Ishikawa (cell line): ENCODE measurements around the gene CHCHD6.

ENCODE experiments used
- CEBPB ChIP-seq: IDR thresholded peaks from 2 replicates; pipeline ENCODE4 v1.6.1; 2012
- CREB1 ChIP-seq: IDR thresholded peaks from 2 replicates; pipeline ENCODE4 v1.6.1; 2012; ENCODE audit warnings: low read depth
- EGR1 ChIP-seq: IDR thresholded peaks from 2 replicates; pipeline ENCODE4 v1.6.1; 2012
- EP300 ChIP-seq: IDR thresholded peaks from 2 replicates; pipeline ENCODE4 v1.6.1; 2012; ENCODE audit warnings: borderline replicate concordance
- FOXM1 ChIP-seq: IDR thresholded peaks from 2 replicates; pipeline ENCODE4 v1.6.1; 2012; ENCODE audit warnings: low read depth, borderline replicate concordance
- NFIC ChIP-seq: IDR thresholded peaks from 2 replicates; pipeline ENCODE4 v1.6.1; 2012
- RAD21 ChIP-seq: IDR thresholded peaks from 2 replicates; pipeline ENCODE4 v1.6.1; 2012; ENCODE audit warnings: low read depth
- TAF1 ChIP-seq: IDR thresholded peaks from 2 replicates; pipeline ENCODE4 v1.6.1; 2012; ENCODE audit warnings: low read depth, mild to moderate bottlenecking
- TCF12 ChIP-seq: IDR thresholded peaks from 2 replicates; pipeline ENCODE4 v1.6.1; 2012; ENCODE audit warnings: low read depth
- TEAD4 ChIP-seq: IDR thresholded peaks from 2 replicates; pipeline ENCODE4 v1.6.1; 2012
- YY1 ChIP-seq: IDR thresholded peaks from 2 replicates; pipeline ENCODE4 v1.6.1; 2012; ENCODE audit warnings: low read depth
- ZBTB7A ChIP-seq: IDR thresholded peaks from 2 replicates; pipeline ENCODE4 v1.6.1; 2012; ENCODE audit warnings: low read depth
- TF ChIP-seq, protein P1 (sequence below): IDR thresholded peaks from 2 replicates; pipeline ENCODE4 v1.6.1; 2012
- TF ChIP-seq, protein P2 (sequence below): IDR thresholded peaks from 2 replicates; pipeline ENCODE4 v1.6.1; 2012
- TF ChIP-seq, protein P3 (sequence below): IDR thresholded peaks from 2 replicates; pipeline ENCODE4 v1.6.1; 2012; ENCODE audit warnings: low read depth, mild to moderate bottlenecking

CHCHD6 gene

DNA sequence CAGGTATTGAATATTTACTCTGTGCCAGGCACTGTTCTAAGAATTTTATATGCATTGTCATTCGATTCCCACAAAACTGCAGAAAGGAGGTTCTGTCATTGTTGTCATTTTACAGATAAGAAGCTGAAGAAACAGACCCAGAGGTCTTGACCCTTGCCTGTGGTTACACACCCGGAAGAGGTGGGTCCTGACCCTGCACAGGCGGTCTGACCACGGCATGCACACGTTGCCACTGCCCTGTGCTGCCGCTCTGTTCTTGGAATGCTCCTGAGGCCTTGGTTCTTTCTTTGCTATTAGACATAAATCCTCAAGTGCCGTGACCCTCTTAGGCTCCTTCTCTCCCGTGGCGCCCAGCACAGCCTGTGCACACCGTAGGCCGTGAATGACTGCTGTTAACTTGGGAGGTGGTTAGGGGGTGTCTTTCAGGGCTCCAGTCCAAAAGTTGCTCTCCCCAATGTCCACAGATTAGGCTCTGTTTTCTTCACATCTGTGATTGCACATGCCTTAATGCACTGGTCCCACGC lies 204.8 kb downstream of the CHCHD6 start:
- no peak for TF ChIP-seq TCF12
- no peak for TF ChIP-seq FOXM1
- TF ChIP-seq, protein P1, sequence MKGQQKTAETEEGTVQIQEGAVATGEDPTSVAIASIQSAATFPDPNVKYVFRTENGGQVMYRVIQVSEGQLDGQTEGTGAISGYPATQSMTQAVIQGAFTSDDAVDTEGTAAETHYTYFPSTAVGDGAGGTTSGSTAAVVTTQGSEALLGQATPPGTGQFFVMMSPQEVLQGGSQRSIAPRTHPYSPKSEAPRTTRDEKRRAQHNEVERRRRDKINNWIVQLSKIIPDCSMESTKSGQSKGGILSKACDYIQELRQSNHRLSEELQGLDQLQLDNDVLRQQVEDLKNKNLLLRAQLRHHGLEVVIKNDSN: no peak
- TF ChIP-seq TEAD4: no peak
- TF ChIP-seq EP300: no peak
- TF ChIP-seq CREB1: no peak
- TF ChIP-seq, protein P2, sequence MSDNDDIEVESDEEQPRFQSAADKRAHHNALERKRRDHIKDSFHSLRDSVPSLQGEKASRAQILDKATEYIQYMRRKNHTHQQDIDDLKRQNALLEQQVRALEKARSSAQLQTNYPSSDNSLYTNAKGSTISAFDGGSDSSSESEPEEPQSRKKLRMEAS: no peak
- no peak for TF ChIP-seq YY1
- TF ChIP-seq CEBPB: no peak
- no peak for TF ChIP-seq EGR1
- TF ChIP-seq TAF1: no peak
- TF ChIP-seq NFIC: no peak
- TF ChIP-seq RAD21: no peak
- no peak for TF ChIP-seq ZBTB7A
- TF ChIP-seq, protein P3, sequence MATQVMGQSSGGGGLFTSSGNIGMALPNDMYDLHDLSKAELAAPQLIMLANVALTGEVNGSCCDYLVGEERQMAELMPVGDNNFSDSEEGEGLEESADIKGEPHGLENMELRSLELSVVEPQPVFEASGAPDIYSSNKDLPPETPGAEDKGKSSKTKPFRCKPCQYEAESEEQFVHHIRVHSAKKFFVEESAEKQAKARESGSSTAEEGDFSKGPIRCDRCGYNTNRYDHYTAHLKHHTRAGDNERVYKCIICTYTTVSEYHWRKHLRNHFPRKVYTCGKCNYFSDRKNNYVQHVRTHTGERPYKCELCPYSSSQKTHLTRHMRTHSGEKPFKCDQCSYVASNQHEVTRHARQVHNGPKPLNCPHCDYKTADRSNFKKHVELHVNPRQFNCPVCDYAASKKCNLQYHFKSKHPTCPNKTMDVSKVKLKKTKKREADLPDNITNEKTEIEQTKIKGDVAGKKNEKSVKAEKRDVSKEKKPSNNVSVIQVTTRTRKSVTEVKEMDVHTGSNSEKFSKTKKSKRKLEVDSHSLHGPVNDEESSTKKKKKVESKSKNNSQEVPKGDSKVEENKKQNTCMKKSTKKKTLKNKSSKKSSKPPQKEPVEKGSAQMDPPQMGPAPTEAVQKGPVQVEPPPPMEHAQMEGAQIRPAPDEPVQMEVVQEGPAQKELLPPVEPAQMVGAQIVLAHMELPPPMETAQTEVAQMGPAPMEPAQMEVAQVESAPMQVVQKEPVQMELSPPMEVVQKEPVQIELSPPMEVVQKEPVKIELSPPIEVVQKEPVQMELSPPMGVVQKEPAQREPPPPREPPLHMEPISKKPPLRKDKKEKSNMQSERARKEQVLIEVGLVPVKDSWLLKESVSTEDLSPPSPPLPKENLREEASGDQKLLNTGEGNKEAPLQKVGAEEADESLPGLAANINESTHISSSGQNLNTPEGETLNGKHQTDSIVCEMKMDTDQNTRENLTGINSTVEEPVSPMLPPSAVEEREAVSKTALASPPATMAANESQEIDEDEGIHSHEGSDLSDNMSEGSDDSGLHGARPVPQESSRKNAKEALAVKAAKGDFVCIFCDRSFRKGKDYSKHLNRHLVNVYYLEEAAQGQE: no peak

DNA sequence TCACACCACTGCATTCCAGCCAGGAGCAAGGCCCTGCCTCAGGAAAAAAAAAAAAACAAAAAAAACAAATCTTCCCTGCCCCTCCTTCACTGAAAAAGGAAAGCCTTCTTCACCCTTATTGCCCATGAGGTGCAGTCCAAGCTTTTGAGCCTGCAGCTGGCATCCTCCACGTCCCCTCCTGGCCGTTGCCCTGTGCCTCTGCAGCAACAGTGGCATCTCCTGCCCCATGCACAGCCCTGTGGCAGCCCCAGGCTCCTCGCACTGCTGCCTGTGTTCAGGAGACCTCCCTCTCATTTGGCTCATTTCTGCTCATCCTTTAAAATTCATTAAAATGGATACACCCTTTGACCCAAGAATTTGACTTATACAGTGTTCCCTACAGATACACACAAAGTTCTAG lies 206.2 kb downstream of the CHCHD6 start:
- no peak for TF ChIP-seq EGR1
- no peak for TF ChIP-seq TCF12
- TF ChIP-seq YY1: no peak
- no peak for TF ChIP-seq TEAD4
- TF ChIP-seq NFIC: no peak
- TF ChIP-seq ZBTB7A: no peak
- no peak for TF ChIP-seq TAF1
- TF ChIP-seq, protein P1: no peak
- TF ChIP-seq RAD21: no peak
- TF ChIP-seq FOXM1: no peak
- no peak for TF ChIP-seq EP300
- TF ChIP-seq CEBPB: no peak

DNA sequence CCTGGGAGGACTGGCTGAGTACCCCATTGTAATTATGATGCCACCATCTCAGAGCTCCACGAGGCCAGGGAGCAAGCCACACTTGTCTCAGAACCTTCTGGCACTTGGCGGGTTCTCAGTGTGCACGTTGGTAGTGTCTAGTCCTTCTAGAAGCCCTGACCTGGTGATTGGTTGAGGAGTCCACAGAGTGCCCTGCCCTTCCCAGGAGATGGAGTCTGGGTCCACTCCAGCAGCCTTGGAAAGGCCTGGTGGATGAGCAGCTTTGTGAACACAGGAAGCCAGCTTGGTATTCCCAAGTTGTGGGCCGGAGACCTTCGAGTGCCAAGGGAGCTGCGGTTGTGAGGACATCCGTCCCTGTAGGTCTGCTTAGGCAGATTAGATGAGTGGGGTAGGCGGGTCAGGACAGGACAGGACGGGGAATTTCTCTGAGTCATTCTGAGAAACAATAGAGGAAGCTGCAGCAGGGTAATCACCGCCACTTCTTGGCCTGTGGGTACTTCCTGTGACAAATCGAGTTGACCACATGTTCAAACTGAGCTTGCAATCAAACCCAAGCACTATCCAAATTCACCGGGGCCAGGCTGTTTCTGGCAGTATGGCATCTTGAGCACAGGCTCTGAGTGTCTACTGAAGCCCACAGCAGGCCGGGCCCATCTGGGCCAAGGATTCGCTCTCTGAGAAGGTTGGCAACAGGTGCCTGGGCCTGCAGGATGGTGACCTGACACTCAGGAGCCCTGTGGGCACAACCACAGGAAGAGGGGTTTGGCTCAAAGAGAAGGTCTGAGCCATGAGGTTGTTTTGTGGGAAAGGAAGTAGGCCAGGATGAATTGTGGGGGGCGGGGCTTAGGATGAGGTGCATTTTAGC lies 207.4 kb downstream of the CHCHD6 start:
- TF ChIP-seq RAD21 (no peak), TCF12 (0 out of 2 replicates have a peak, but pooled peaks have one; percentile 36)
- TF ChIP-seq, protein P2: peak; percentile 20; the same call in 1 of the 2 replicates

DNA sequence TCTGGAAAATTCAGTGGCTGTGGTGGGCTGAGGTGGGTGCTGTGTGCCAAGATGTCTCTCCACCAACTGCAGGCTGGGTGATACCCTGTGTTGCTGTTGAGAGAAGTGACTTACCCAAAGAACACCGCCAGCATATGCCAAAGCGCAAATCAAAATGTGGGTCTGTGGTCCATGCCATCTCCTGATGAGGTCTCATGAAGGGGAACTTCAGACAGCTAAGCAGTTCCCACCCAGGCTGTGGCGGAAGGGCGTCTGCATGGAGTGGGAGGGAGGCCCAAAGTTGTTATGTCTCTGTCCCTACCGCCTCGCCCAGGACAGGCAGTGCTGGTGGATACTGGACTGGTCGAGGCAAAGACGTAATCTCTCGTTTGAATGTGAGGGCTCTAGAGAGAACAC lies 208.0 kb downstream of the CHCHD6 start:
- TF ChIP-seq TAF1: no peak
- TF ChIP-seq NFIC: no peak
- TF ChIP-seq CEBPB: no peak
- TF ChIP-seq, protein P3: no peak
- TF ChIP-seq TCF12: no peak
- TF ChIP-seq, protein P2: no peak
- TF ChIP-seq RAD21: no peak
- TF ChIP-seq CREB1: no peak
- no peak for TF ChIP-seq YY1
- no peak for TF ChIP-seq TEAD4
- TF ChIP-seq EP300: no peak
- no peak for TF ChIP-seq FOXM1
- TF ChIP-seq EGR1: no peak
- no peak for TF ChIP-seq ZBTB7A
- TF ChIP-seq, protein P1: no peak
